HCT116 (cell line): ENCODE data around the gene USP48. TPM values are rescaled to one million over a fixed set of nuclear protein-coding genes. Genes with fewer than 3 reads are reported as not detected.
"Not testable (repeated sequence)": the region's sequence is repeated elsewhere in the genome, so short reads cannot be mapped to it uniquely, and the experiment has no call there.

ENCODE experiments used
- ATAC-seq: fragments of 200-7000 bp; cut with Tn5 transposase; 2 replicates; pipeline ENCODE4 v1.9.1; 2020; ENCODE audit warnings: mild to moderate bottlenecking, moderate library complexity
- BruUV-seq: library from RNA; stranded (reverse); fragments of 400-500 nt; replicated peaks from 2 replicates; lab custom pipeline; 2021; lab: Mats Ljungman, UMichigan
- CTCF ChIA-PET: fragments of 300-600 bp; sonication (Branson Sonifier 250); formaldehyde crosslinking; loops from one replicate; lab custom pipeline; 2021; ENCODE audit warnings: antibody characterized with exemption; lab: Charles Lee
- POLR2A ChIA-PET: fragments of 300-600, 350-600 bp; sonication (Branson Sonifier 250); formaldehyde crosslinking; loops from one replicate; lab custom pipeline; 2021; ENCODE audit warnings: antibody characterized with exemption; lab: Charles Lee
- RAD21 ChIA-PET, 2 experiments: fragments of 300-600 bp; sonication (Branson Sonifier 250); formaldehyde crosslinking; loops; one replicate each; lab custom pipeline; 2023; ENCODE audit warnings: low total read pairs in 2 of 2; ENCODE audit not compliant: uncharacterized antibody in 2 of 2, unreplicated experiment in 2 of 2, low non-redundant PET in 1 of 2; lab: Charles Lee
- DNase-seq: peaks from one replicate; pipeline ENCODE4 v3.0.0-alpha.2; 2010; ENCODE audit warnings: low read depth, low spot score
- H2AFZ ChIP-seq: fragments of 200-600 bp; shearing (Covaris generic), sonication (generic); 2 replicates; pipeline ENCODE4 v1.6.1; 2017; ENCODE audit warnings: low read depth, mixed run types, mixed read lengths, antibody characterized with exemption, low read length; ENCODE audit not compliant: poor library complexity, severe bottlenecking
- H3K27ac ChIP-seq: 2 replicates; pipeline ENCODE4 v1.5.1; 2012; ENCODE audit warnings: low read depth, low read length
- H3K27me3 ChIP-seq: fragments of 200-600 bp; sonication (generic); 2 replicates; pipeline ENCODE4 v1.6.1; 2016; ENCODE audit warnings: mixed run types, low read length, mixed read lengths; ENCODE audit not compliant: insufficient read depth
- H3K36me3 ChIP-seq, 2 experiments: fragments of 200-500 bp in 1 of 2; fragments of 200-600 bp in 1 of 2; sonication (Bioruptor generic) in 1 of 2; sonication (generic) in 1 of 2; 2 replicates each; pipeline versions ENCODE4 v1.5.1 to v1.6.1; 2014 to 2016; ENCODE audit warnings: low read length in 2 of 2, inconsistent platforms in 1 of 2, mixed read lengths in 1 of 2, mixed run types in 1 of 2; ENCODE audit not compliant: insufficient read depth in 2 of 2, control insufficient read depth in 1 of 2
- H3K4me1 ChIP-seq, 2 experiments: fragments of 200-600 bp in 1 of 2; sonication (generic) in 1 of 2; 2 replicates each; pipeline versions ENCODE4 v1.5.1 to v1.6.1; 2012 to 2017; ENCODE audit warnings: low read length in 2 of 2, inconsistent platforms in 1 of 2, mild to moderate bottlenecking in 1 of 2, mixed read lengths in 1 of 2, mixed run types in 1 of 2, moderate library complexity in 1 of 2; ENCODE audit not compliant: insufficient read depth in 2 of 2, control insufficient read depth in 1 of 2
- H3K4me2 ChIP-seq: fragments of 200-600 bp; sonication (generic); 2 replicates; pipeline ENCODE4 v1.6.1; 2017; ENCODE audit warnings: mixed run types, low read length, mixed read lengths
- H3K4me3 ChIP-seq, 2 experiments: fragments of 200-600 bp in 1 of 2; sonication (generic) in 1 of 2; replicated peaks in 1 of 2; 2 replicates each; pipeline ENCODE4 v1.5.1; 2011 to 2016; ENCODE audit warnings: low read length in 2 of 2, control low read depth in 1 of 2, low read depth in 1 of 2, mild to moderate bottlenecking in 1 of 2, mixed read lengths in 1 of 2, mixed run types in 1 of 2
- H3K79me2 ChIP-seq: fragments of 200-600 bp; sonication (generic); 2 replicates; pipeline ENCODE4 v1.6.1; 2017; ENCODE audit warnings: mild to moderate bottlenecking, mixed run types, low read length, moderate library complexity, mixed read lengths; ENCODE audit not compliant: insufficient read depth
- H3K9ac ChIP-seq: fragments of 200-600 bp; sonication (generic); 2 replicates; pipeline ENCODE4 v1.6.1; 2016; ENCODE audit warnings: low read length, mixed read lengths
- H3K9me2 ChIP-seq: fragments of 200-600 bp; sonication (generic), shearing (Covaris generic); 2 replicates; pipeline ENCODE4 v1.6.1; 2017; ENCODE audit warnings: mixed run types, mild to moderate bottlenecking, moderate library complexity; ENCODE audit not compliant: insufficient read depth
- H3K9me3 ChIP-seq, 2 experiments: fragments of 200-500 bp in 1 of 2; fragments of 200-600 bp in 1 of 2; sonication (Bioruptor generic) in 1 of 2; sonication (generic) in 1 of 2; 2 replicates each; pipeline ENCODE4 v1.6.1; 2014 to 2017; ENCODE audit warnings: low read length in 2 of 2, mixed read lengths in 2 of 2, inconsistent platforms in 1 of 2, low read depth in 1 of 2, mild to moderate bottlenecking in 1 of 2, mixed run types in 1 of 2, moderate library complexity in 1 of 2; ENCODE audit not compliant: control insufficient read depth in 1 of 2, insufficient read depth in 1 of 2
- H4K20me1 ChIP-seq: fragments of 200-600 bp; sonication (generic), shearing (Covaris generic); 2 replicates; pipeline ENCODE4 v1.6.1; 2017; ENCODE audit warnings: mixed run types, mild to moderate bottlenecking, moderate library complexity; ENCODE audit not compliant: insufficient read depth
- CTCF ChIP-seq, 3 experiments: fragments of 200-600 bp in 1 of 3; sonication (generic) in 1 of 3; IDR thresholded peaks in 2 of 3; conservative IDR thresholded peaks in 1 of 3; 2 replicates each; pipeline ENCODE4 v1.5.1; 2012 to 2017; ENCODE audit warnings: low read depth in 2 of 3, low read length in 2 of 3, antibody characterized with exemption in 1 of 3, borderline replicate concordance in 1 of 3, control low read depth in 1 of 3, mild to moderate bottlenecking in 1 of 3, mixed read lengths in 1 of 3, mixed run types in 1 of 3, moderate library complexity in 1 of 3; ENCODE audit not compliant: insufficient read depth in 1 of 3
- EGR1 ChIP-seq: IDR thresholded peaks from 2 replicates; pipeline ENCODE4 v1.6.1; 2012; ENCODE audit warnings: low read depth
- EZH2 ChIP-seq: fragments of 200-600 bp; sonication (generic); IDR thresholded peaks from 2 replicates; pipeline ENCODE4 v1.6.1; 2017; ENCODE audit warnings: antibody characterized with exemption, mixed run types
- EZH2phosphoT487 ChIP-seq: fragments of 200-600 bp; IDR thresholded peaks from 2 replicates; pipeline ENCODE4 v1.6.1; 2018; ENCODE audit warnings: antibody characterized with exemption, borderline replicate concordance
- FOSL1 ChIP-seq: IDR thresholded peaks from 2 replicates; pipeline ENCODE4 v1.6.1; 2012; ENCODE audit warnings: low read depth
- JUND ChIP-seq: IDR thresholded peaks from 2 replicates; pipeline ENCODE4 v1.6.1; 2012
- MAX ChIP-seq: IDR thresholded peaks from 2 replicates; pipeline ENCODE4 v1.6.1; 2012
- POLR2A ChIP-seq: IDR thresholded peaks from 2 replicates; pipeline ENCODE4 v1.7.0; 2011; ENCODE audit warnings: borderline replicate concordance; ENCODE audit not compliant: insufficient read depth, insufficient read length; ENCODE audit errors: extremely low read depth
- TCF7L2 ChIP-seq: IDR thresholded peaks from 2 replicates; pipeline ENCODE4 v1.7.0; 2011; ENCODE audit warnings: borderline replicate concordance, inconsistent platforms; ENCODE audit not compliant: insufficient read depth, insufficient read length; ENCODE audit errors: extremely low read depth
- YY1 ChIP-seq: IDR thresholded peaks from 2 replicates; pipeline ENCODE4 v1.6.1; 2011; ENCODE audit warnings: low read length, low read depth, moderate library complexity, mild to moderate bottlenecking; ENCODE audit not compliant: insufficient replicate concordance; ENCODE audit errors: extremely low read depth
- intact Hi-C: fragments of 100-400 bp; cut with micrococcal nuclease; formaldehyde crosslinking; loops from 2 replicates; pipeline ENCODE4 v1.10.0; 2022
- total RNA-seq: library from RNA; stranded (reverse); gene quantifications from one replicate; pipeline ENCODE4 v1.2.1, GENCODE V29; 2021; ENCODE audit not compliant: unreplicated experiment

The USP48 gene
- total RNA-seq, 1 experiment from 2014 or later: 54.8 TPM

DNA sequence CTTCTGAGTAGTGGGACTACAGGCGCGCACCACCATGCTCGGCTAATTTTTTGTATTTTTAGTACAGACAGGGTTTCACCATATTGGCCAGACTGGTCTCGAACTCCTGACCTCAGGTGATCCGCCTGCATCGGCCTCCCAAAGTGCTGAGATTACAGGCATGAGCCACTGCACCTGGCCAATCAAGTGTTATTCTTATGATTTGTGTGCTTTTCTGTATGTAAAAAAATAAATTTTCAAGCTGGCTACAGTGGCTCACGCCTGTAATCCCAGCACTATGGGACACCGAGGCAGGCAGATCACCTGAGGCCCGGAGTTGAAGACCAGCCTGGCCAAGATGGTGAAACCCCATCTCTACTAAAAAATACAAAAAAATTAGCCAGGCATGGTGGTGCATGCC lies 12.3 kb downstream of the USP48 start:
- BruUV-seq, H4K20me1 ChIP-seq, H3K4me3 ChIP-seq, H2AFZ ChIP-seq, H3K9me3 ChIP-seq, RAD21 ChIA-PET, intact Hi-C loops, H3K27ac ChIP-seq, H3K4me2 ChIP-seq, POLR2A ChIA-PET, ATAC-seq, H3K9me2 ChIP-seq, CTCF ChIA-PET, DNase-seq, H3K27me3 ChIP-seq, H3K36me3 ChIP-seq, H3K4me1 ChIP-seq, H3K9ac ChIP-seq: not testable (repeated sequence)
- peaks cover 97% of the 10 kb centered on the region for H3K79me2 ChIP-seq

GRCh38 chr1:21770201-21770600 lies 12.7 kb downstream of the USP48 start:
- no peak for TF ChIP-seq EZH2phosphoT487
- no peak for TF ChIP-seq JUND
- TF ChIP-seq POLR2A: no peak
- no peak for TF ChIP-seq TCF7L2
- TF ChIP-seq EGR1: no peak
- no peak for TF ChIP-seq EZH2
- no peak for TF ChIP-seq CTCF (IDR thresholded peaks at IDR 0.05 in 2 of 3, conservative IDR thresholded peaks at IDR 0.05 in 1 of 3; ENCODE audit: borderline replicate concordance in 1 of 3, insufficient read depth in 1 of 3, low read depth in 2 of 3, low read length in 2 of 3)
- no peak for TF ChIP-seq FOSL1
- TF ChIP-seq MAX: no peak
- TF ChIP-seq YY1: no peak
- ATAC-seq: no peak
- Histone ChIP-seq H3K4me3 (no peak overlapping the region), H2AFZ (no peak overlapping the region), H3K27me3 (no peaks in the 10 kb centered on the region), H3K9ac (no peak overlapping the region), H3K9me3 (no peaks in the 10 kb centered on the region), H3K27ac (no peak overlapping the region), H3K9me2 (no peaks in the 10 kb centered on the region), H3K4me1 (peaks cover 11 to 13% of the 10 kb centered on the region in 2 experiments), H4K20me1 (0 out of 2 replicates have a peak, but pooled peaks cover 4% of the 10 kb centered on the region), H3K79me2 (peaks cover 97% of the 10 kb centered on the region), H3K36me3 (no peaks in the 10 kb centered on the region), H3K4me2 (no peak overlapping the region)
- intact Hi-C loops: no loop called here
- RAD21 ChIA-PET: no interaction called here
- POLR2A ChIA-PET: no interaction called here
- no TSS peak for BruUV-seq
- CTCF ChIA-PET: no interaction called here
- no peak for DNase-seq
